Neural progenitor cell (in vitro differentiated cells): Measurements from ENCODE around the gene TAGLN3. TPM values are rescaled to one million over a fixed set of nuclear protein-coding genes. Genes with fewer than 3 reads are reported as not detected.
A peak's percentile ranks its signal among the peaks of the same experiment; 100 is the strongest.

Experiments
- DNase-seq: peaks from one replicate; pipeline ENCODE4 v3.0.0-alpha.2; 2016; ENCODE audit warnings: low spot score
- H2AFZ ChIP-seq: fragments of 200-600 bp; sonication (generic); replicated peaks from 2 replicates; pipeline ENCODE4 v1.6.1; 2016; ENCODE audit warnings: antibody characterized with exemption
- H3F3A ChIP-seq: fragments of 200-600 bp; sonication (generic); 2 replicates; pipeline ENCODE4 v1.6.1; 2016; ENCODE audit warnings: antibody characterized with exemption, low read depth
- H3K27ac ChIP-seq: fragments of 200-600 bp; sonication (generic); 2 replicates; pipeline ENCODE4 v1.5.1; 2016; ENCODE audit warnings: mild to moderate bottlenecking
- H3K27me3 ChIP-seq: fragments of 200-600 bp; sonication (generic); 2 replicates; pipeline ENCODE4 v1.6.1; 2016; ENCODE audit warnings: mild to moderate bottlenecking, moderate library complexity
- H3K36me3 ChIP-seq: fragments of 200-600 bp; sonication (generic); 2 replicates; pipeline ENCODE4 v1.5.1; 2016
- H3K4me1 ChIP-seq: fragments of 200-600 bp; sonication (generic); 2 replicates; pipeline ENCODE4 v1.6.1; 2016; ENCODE audit warnings: mixed run types
- H3K4me2 ChIP-seq: fragments of 200-600 bp; sonication (generic); 2 replicates; pipeline ENCODE4 v1.6.1; 2016
- H3K4me3 ChIP-seq: fragments of 200-600 bp; sonication (generic); 2 replicates; pipeline ENCODE4 v1.5.1; 2016
- H3K79me2 ChIP-seq: fragments of 200-600 bp; sonication (generic); 2 replicates; pipeline ENCODE4 v1.6.1; 2016; ENCODE audit warnings: low read depth
- H3K9ac ChIP-seq: fragments of 200-600 bp; sonication (generic); 2 replicates; pipeline ENCODE4 v1.6.1; 2016
- H3K9me3 ChIP-seq: fragments of 200-600 bp; sonication (generic); 2 replicates; pipeline ENCODE4 v1.5.1; 2016; ENCODE audit warnings: low read depth
- H4K20me1 ChIP-seq: fragments of 200-600 bp; sonication (generic); 2 replicates; pipeline ENCODE4 v1.6.1; 2016; ENCODE audit warnings: low read depth
- H3K27ac Mint-ChIP-seq: 3 replicates; pipeline ENCODE4 v1.8.0; 2021; ENCODE audit warnings: mixed read lengths
- H3K27me3 Mint-ChIP-seq: 2 replicates; pipeline ENCODE4 v1.8.0; 2022; ENCODE audit warnings: low read depth, mild to moderate bottlenecking, inconsistent platforms, moderate library complexity, mixed read lengths; ENCODE audit not compliant: insufficient read depth
- H3K36me3 Mint-ChIP-seq: 3 replicates; pipeline ENCODE4 v1.8.0; 2021; ENCODE audit warnings: mixed read lengths
- H3K4me1 Mint-ChIP-seq: 3 replicates; pipeline ENCODE4 v1.8.0; 2021; ENCODE audit warnings: mixed read lengths
- H3K4me3 Mint-ChIP-seq: 3 replicates; pipeline ENCODE4 v1.8.0; 2021; ENCODE audit warnings: mild to moderate bottlenecking, moderate library complexity, mixed read lengths
- H3K9me3 Mint-ChIP-seq: 3 replicates; pipeline ENCODE4 v1.8.0; 2020; ENCODE audit warnings: mixed read lengths
- CTCF ChIP-seq: fragments of 200-600 bp; sonication (generic); IDR thresholded peaks from 2 replicates; pipeline ENCODE4 v1.5.1; 2017; ENCODE audit warnings: antibody characterized with exemption, mild to moderate bottlenecking
- EZH2 ChIP-seq: fragments of 200-600 bp; sonication (generic); IDR thresholded peaks from 2 replicates; pipeline ENCODE4 v1.6.1; 2017; ENCODE audit warnings: antibody characterized with exemption, mild to moderate bottlenecking, moderate library complexity
- EZH2phosphoT487 ChIP-seq: fragments of 200-600 bp; sonication (generic); IDR thresholded peaks from 2 replicates; pipeline ENCODE4 v1.6.1; 2017; ENCODE audit warnings: antibody characterized with exemption
- total RNA-seq: library from RNA; depleted of rRNA; stranded (reverse); fragments of >200 nt; gene quantifications from 2 replicates; pipeline ENCODE4 v1.2.3, GENCODE V29; 2015; ENCODE audit warnings: low replicate concordance

TAGLN3 gene
- total RNA-seq, 1 donor from 2014 or later, result 46.6 TPM

DNA sequence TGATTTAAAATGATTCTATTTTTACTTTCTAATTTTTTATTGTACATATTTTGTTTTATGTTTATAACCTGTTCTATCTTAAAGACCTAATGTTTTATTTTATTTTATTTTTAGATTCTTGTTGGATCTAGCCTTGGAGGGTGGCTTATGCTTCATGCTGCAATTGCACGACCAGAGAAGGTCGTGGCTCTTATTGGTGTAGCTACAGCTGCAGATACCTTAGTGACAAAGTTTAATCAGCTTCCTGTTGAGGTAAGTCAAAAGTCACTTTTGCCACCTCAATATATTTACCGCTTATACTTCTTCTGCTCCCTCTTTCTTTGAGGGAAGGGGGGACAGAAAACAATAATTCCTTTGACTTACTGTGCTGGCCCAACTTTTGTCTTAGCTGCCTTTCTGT is 11.9 kb upstream of the TAGLN3 start:
- Histone ChIP-seq H3K27me3 (no peaks in the 10 kb centered on the region), H3F3A (peaks cover 22% of the 10 kb centered on the region), H3K4me2 (no peak overlapping the region), H3K79me2 (peaks cover 36% of the 10 kb centered on the region), H3K4me1 (peaks cover 2% of the 10 kb centered on the region), H3K4me3 (no peak overlapping the region), H3K36me3 (peaks cover 22% of the 10 kb centered on the region), H3K9ac (no peak overlapping the region), H2AFZ (no peak overlapping the region), H4K20me1 (peaks cover 15% of the 10 kb centered on the region), H3K27ac (no peak overlapping the region), H3K9me3 (no peaks in the 10 kb centered on the region)
- no peak overlapping the region for H3K27ac Mint-ChIP-seq
- H3K4me3 Mint-ChIP-seq, result no peak overlapping the region
- H3K36me3 Mint-ChIP-seq, result peaks cover 27% of the 10 kb centered on the region
- H3K9me3 Mint-ChIP-seq, result no peaks in the 10 kb centered on the region
- H3K27me3 Mint-ChIP-seq, result no peaks in the 10 kb centered on the region
- DNase-seq, result no peak
- H3K4me1 Mint-ChIP-seq, result peaks cover 9% of the 10 kb centered on the region
- TF ChIP-seq EZH2phosphoT487, result no peak
- no peak for TF ChIP-seq EZH2
- TF ChIP-seq CTCF, result no peak

- TF ChIP-seq EZH2 (no peak), EZH2phosphoT487 (no peak), CTCF (peak; percentile 89)
- Histone ChIP-seq H3K4me1 (peaks cover 16% of the 10 kb centered on the region), H3K4me3 (no peak overlapping the region), H2AFZ (no peak overlapping the region), H3K9me3 (no peaks in the 10 kb centered on the region), H4K20me1 (peaks cover 17% of the 10 kb centered on the region), H3K79me2 (peaks cover 13% of the 10 kb centered on the region), H3K4me2 (no peak overlapping the region), H3K27ac (no peak overlapping the region), H3F3A (peaks cover 41% of the 10 kb centered on the region), H3K36me3 (peaks cover 22% of the 10 kb centered on the region), H3K9ac (no peak overlapping the region), H3K27me3 (no peaks in the 10 kb centered on the region)
- Mint-ChIP-seq H3K4me3 (no peak overlapping the region), H3K9me3 (no peaks in the 10 kb centered on the region), H3K27me3 (no peaks in the 10 kb centered on the region), H3K4me1 (peaks cover 21% of the 10 kb centered on the region), H3K27ac (no peak overlapping the region), H3K36me3 (peaks cover 29% of the 10 kb centered on the region)
- peak; percentile 71 for DNase-seq
These were observed 9.6 kb upstream of the TAGLN3 start for GRCh38 chr3:111989061-111989678.

DNA sequence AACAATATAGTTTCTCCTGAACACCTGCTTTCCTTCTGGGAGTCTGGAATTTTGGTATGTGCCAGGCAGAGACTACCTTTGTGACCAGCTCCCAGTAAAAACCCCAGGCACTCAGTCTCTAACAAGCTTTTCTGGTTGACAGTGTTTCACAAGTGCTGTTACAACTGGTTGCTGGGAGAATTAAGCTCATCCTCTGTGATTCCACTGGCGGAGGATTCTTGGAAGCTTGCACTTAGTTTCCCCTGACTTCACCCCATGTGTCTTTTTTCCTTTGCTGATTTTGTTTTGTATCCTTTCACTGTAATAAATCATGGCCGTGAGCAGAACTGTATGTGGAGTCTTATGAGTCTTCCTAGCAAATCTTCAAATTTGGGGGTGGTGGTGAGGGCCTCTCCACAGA is 5.7 kb upstream of the TAGLN3 start:
- Histone ChIP-seq H3K27ac (peak overlapping the region; percentile 53), H4K20me1 (peaks cover 17% of the 10 kb centered on the region), H3K4me2 (no peak overlapping the region), H3K9ac (no peak overlapping the region), H2AFZ (no peak overlapping the region), H3K4me1 (peaks cover 22% of the 10 kb centered on the region), H3K79me2 (peaks cover 12% of the 10 kb centered on the region), H3K27me3 (no peaks in the 10 kb centered on the region), H3K4me3 (no peak overlapping the region), H3F3A (peaks cover 38% of the 10 kb centered on the region), H3K9me3 (no peaks in the 10 kb centered on the region), H3K36me3 (peaks cover 9% of the 10 kb centered on the region)
- Mint-ChIP-seq H3K27ac (peak overlapping the region; percentile 26), H3K36me3 (peaks cover 18% of the 10 kb centered on the region), H3K4me1 (peaks cover 37% of the 10 kb centered on the region), H3K4me3 (no peak overlapping the region), H3K27me3 (no peaks in the 10 kb centered on the region), H3K9me3 (no peaks in the 10 kb centered on the region)
- TF ChIP-seq CTCF, result no peak
- no peak for TF ChIP-seq EZH2
- TF ChIP-seq EZH2phosphoT487, result no peak
- peak; percentile 34 for DNase-seq
